Measurements from ENCODE around the gene CST4.
"Not testable (repeated sequence)": the region's sequence is repeated elsewhere in the genome, so short reads cannot be mapped to it uniquely, and the experiment has no call there.

DNA sequence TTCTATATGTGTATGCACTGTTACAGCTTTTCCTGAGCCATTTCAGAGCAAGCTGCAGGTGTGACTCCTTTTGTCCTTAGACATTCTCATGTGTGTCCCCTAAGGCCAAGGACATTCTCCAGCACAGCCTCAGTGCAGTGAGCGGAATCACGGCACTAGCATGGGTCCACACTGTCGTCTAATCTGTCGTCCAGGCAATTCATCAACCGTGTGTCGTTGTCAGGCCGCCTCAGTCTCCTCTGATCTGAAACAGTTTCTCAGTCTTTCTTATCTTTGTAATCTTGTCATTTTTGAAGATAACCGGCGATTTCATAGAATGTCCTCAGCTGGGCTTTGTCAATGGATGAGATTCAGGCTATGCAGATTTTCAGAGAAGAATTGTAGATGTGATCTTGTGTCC lies 30.5 kb upstream of the CST4 start:
- TF ChIP-seq, protein P1, sequence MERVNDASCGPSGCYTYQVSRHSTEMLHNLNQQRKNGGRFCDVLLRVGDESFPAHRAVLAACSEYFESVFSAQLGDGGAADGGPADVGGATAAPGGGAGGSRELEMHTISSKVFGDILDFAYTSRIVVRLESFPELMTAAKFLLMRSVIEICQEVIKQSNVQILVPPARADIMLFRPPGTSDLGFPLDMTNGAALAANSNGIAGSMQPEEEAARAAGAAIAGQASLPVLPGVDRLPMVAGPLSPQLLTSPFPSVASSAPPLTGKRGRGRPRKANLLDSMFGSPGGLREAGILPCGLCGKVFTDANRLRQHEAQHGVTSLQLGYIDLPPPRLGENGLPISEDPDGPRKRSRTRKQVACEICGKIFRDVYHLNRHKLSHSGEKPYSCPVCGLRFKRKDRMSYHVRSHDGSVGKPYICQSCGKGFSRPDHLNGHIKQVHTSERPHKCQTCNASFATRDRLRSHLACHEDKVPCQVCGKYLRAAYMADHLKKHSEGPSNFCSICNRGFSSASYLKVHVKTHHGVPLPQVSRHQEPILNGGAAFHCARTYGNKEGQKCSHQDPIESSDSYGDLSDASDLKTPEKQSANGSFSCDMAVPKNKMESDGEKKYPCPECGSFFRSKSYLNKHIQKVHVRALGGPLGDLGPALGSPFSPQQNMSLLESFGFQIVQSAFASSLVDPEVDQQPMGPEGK (CRISPR knock-in tag; IDR thresholded peaks at IDR 0.05; ENCODE audit: borderline replicate concordance): not testable (repeated sequence)
- not testable (repeated sequence) for TF ChIP-seq ZNF8 (CRISPR knock-in tag; IDR thresholded peaks at IDR 0.05)

Data from SK-N-SH treated with all-trans-retinoic acid at 6 μM for 48 hours (cell line).